Thymus (tissue), 11 donors: ENCODE measurements around the gene MYADML2. TPM values are rescaled to one million over a fixed set of nuclear protein-coding genes. Genes with fewer than 3 reads are reported as not detected.

Source experiments
- DNase-seq, 9 donors: peaks; one replicate each; pipeline ENCODE4 v3.0.0-alpha.2; 2013; ENCODE audit warnings: low spot score in 9 of 9, low read depth in 6 of 9, missing footprints in 1 of 9
- H3K27ac ChIP-seq, 2 donors: one replicate each; pipeline ENCODE4 v1.5.1; 2013; ENCODE audit warnings: control low read depth in 1 of 2, low read depth in 1 of 2, low read length in 1 of 2, mild to moderate bottlenecking in 1 of 2, moderate library complexity in 1 of 2
- H3K27me3 ChIP-seq, 2 donors: one replicate each; pipeline ENCODE4 v1.5.1; 2013; ENCODE audit warnings: low read length in 1 of 2; ENCODE audit not compliant: control insufficient read depth in 2 of 2, insufficient read depth in 1 of 2
- H3K36me3 ChIP-seq, 2 donors: one replicate each; pipeline ENCODE4 v1.5.1; 2013; ENCODE audit warnings: low read length in 1 of 2, mild to moderate bottlenecking in 1 of 2, moderate library complexity in 1 of 2; ENCODE audit not compliant: control insufficient read depth in 2 of 2, insufficient read depth in 2 of 2
- H3K4me1 ChIP-seq, 2 donors: one replicate each; pipeline ENCODE4 v1.5.1; 2013; ENCODE audit warnings: low read length in 2 of 2; ENCODE audit not compliant: control insufficient read depth in 2 of 2, insufficient read depth in 2 of 2
- H3K4me3 ChIP-seq, 2 donors: one replicate each; pipeline ENCODE4 v1.5.1; 2013; ENCODE audit warnings: low read length in 2 of 2, control low read depth in 1 of 2, mild to moderate bottlenecking in 1 of 2
- H3K9me3 ChIP-seq, 2 donors: one replicate each; pipeline ENCODE4 v1.5.1; 2013; ENCODE audit warnings: low read length in 1 of 2, mild to moderate bottlenecking in 1 of 2; ENCODE audit not compliant: control insufficient read depth in 2 of 2, insufficient read depth in 1 of 2
- WGBS: extraction: QIAGEN DNeasy Blood & Tissue Kit; methylation state at CpG from one replicate; pipeline ENCODE4 v1.1.7; 2013; 5-methylcytosine and 5-hydroxymethylcytosine counted together
- polyA plus RNA-seq: library from polyadenylated mRNA; stranded (reverse); fragments of 200-250 nt; gene quantifications from one replicate; pipeline ENCODE4 v1.2.3, GENCODE V29; 2013
- total RNA-seq: library from RNA; stranded (reverse); fragments of 120-200 nt; gene quantifications from one replicate; pipeline ENCODE4 v1.2.4, GENCODE V29; 2013
- donor health status: healthy.

The MYADML2 gene
- total and polyA plus RNA-seq, 2 donors, result 0.05 to 0.07 TPM

DNA sequence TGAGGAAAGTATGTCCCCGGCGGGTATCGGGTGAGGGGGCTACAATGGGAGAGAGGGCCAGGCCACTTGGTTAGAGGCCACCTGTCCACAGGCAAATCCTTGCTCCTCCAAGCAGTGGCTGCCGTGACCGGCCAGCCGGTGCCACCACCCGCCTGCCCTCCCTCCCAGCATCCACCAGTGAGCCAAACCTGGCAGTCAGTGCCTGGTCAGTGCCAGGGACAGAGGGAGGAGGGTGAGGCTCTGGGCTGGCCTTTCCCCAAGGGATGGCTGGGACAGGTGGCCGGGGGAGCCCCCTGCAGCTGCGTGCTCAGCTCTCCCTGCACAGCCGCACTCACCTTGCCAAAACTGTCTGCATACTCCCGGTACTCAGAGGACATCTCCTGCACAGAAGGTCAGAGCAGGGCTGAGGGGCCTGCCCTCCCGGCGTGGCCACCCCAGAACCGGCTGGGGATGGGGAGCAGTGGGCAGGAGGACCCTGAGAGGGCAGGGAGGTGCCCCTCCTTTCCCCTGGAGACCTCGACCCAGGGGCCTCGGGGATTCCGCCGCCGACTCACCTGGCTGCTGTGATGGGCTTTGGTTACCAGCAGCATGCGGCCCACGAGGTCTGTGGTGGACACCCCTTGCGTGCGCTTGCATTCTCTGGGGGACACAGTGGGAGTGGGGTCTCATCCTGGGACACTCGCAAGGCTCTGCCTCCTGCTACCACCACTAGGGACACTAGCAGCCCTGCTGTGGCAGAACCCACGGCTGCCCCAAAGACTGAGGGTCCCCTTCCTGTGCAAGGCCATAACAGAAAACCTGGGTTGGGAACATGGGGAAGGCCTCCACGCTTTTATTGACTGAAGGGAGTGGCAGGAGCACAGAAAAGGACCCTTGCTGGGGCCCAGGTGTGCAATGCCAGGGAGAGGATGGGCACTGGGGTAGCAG is 39.6 kb downstream of the MYADML2 start:
- H3K27me3 ChIP-seq, result peaks cover 11 to 25% of the 10 kb centered on the region in 2 donors
- no peak overlapping the region for H3K4me3 ChIP-seq
- 98% methylated on average over 26 of the region's 26 CpGs for WGBS
- no peak for DNase-seq
- peaks cover 0 to 4% of the 10 kb centered on the region in 2 donors for H3K9me3 ChIP-seq
- H3K27ac ChIP-seq, result no peak overlapping the region
- H3K4me1 ChIP-seq, result peaks cover 11 to 19% of the 10 kb centered on the region in 2 donors
- peaks cover 41 to 47% of the 10 kb centered on the region in 2 donors for H3K36me3 ChIP-seq

DNA sequence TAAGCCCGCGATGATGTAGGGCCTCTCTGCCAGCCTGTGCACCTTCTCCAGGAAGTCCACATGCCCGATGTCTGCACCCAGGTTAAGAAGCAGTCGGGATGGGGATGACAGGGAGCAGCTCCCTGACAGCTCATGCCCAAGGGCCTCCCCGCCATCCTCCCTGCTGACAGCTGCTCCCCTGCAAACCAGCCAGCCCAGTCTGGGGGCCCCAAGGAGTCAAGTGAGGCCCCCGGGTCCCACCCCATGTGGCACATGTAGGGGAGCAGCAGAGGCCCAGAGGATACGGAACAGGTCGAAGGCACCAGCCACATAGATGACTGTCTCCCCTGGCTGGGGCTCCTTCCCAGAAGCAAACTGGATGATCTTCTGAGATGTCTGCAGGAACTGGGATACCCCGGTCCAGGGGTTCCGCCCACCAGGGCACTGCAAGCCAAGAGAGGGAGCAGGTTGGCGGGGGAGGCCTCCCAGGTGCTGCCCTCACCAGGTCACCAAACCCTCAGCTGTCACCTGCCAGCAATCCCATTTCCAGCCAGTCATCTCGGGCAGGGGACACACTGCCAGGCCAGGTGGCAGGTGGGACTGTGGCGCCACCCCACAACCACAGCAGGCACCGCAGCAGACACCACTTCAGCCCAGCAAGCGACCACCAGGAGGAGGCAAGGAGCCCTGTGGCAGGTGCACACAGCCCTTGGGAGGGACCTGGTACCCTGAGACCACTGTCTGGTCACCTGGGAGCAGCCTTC is 40.4 kb downstream of the MYADML2 start:
- 96% methylated on average over 15 of the region's 15 CpGs for WGBS
- peaks cover 13 to 15% of the 10 kb centered on the region in 2 donors for H3K4me1 ChIP-seq
- no peak overlapping the region for H3K27ac ChIP-seq
- no peak overlapping the region for H3K4me3 ChIP-seq
- peaks cover 0 to 2% of the 10 kb centered on the region in 2 donors for H3K9me3 ChIP-seq
- H3K36me3 ChIP-seq, result peaks cover 34 to 42% of the 10 kb centered on the region in 2 donors
- H3K27me3 ChIP-seq, result peaks cover 20 to 31% of the 10 kb centered on the region in 2 donors
- DNase-seq, result no peak

DNA sequence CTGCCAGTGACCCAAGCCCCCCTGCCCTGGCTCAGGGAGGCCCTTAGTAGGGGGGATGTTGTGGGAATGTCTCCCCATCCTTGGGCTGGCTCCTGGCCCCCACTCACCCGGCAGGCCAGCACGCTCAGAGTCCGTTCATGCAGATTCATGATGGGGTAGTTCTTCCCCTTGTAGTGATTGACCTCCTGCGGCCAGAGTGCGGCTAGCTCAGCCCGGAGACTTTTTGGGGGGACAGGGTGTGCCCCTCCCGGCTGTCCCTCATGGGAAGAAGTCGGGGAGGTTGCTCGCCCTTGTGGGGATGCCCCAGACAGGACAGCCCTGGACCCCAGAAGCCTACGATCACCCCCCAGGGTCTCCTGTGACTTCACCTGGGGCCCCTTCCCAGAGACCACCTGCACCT is 41.0 kb downstream of the MYADML2 start:
- Histone ChIP-seq H3K9me3 (no peaks in the 10 kb centered on the region), H3K27me3 (peaks cover 24 to 38% of the 10 kb centered on the region in 2 donors), H3K36me3 (peaks cover 34 to 42% of the 10 kb centered on the region in 2 donors), H3K4me1 (peaks cover 11 to 13% of the 10 kb centered on the region in 2 donors), H3K27ac (no peak overlapping the region), H3K4me3 (no peak overlapping the region)
- WGBS, result 99% methylated on average over 10 of the region's 10 CpGs
- no peak for DNase-seq

DNA sequence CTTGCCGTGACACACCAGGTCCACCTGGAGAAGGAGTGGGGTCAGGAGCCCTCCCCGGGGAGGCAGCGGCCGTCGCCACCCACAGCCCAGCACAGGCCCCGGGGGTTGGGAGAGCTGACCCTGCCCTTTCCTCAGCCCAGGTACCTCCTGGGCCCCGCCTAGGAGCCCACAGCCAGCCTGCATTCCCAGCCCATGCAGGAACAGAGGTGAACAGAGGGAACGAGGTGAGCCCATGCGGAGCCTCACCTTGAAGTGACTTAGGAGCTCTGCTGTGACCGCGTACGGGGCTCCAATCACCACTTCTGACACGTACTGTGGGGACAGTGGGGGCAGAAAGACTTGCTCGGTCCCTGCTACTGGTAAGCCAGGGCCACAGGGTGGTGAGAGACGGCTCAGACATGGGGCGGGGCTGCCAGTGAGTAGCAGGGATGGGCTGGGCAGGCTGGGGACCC is 41.6 kb downstream of the MYADML2 start:
- Histone ChIP-seq H3K27me3 (peaks cover 24 to 39% of the 10 kb centered on the region in 2 donors), H3K36me3 (peaks cover 37 to 45% of the 10 kb centered on the region in 2 donors), H3K9me3 (no peaks in the 10 kb centered on the region), H3K4me1 (peaks cover 9% of the 10 kb centered on the region in 2 donors), H3K4me3 (no peak overlapping the region), H3K27ac (no peak overlapping the region)
- no peak for DNase-seq
- 99% methylated on average over 16 of the region's 16 CpGs for WGBS

DNA sequence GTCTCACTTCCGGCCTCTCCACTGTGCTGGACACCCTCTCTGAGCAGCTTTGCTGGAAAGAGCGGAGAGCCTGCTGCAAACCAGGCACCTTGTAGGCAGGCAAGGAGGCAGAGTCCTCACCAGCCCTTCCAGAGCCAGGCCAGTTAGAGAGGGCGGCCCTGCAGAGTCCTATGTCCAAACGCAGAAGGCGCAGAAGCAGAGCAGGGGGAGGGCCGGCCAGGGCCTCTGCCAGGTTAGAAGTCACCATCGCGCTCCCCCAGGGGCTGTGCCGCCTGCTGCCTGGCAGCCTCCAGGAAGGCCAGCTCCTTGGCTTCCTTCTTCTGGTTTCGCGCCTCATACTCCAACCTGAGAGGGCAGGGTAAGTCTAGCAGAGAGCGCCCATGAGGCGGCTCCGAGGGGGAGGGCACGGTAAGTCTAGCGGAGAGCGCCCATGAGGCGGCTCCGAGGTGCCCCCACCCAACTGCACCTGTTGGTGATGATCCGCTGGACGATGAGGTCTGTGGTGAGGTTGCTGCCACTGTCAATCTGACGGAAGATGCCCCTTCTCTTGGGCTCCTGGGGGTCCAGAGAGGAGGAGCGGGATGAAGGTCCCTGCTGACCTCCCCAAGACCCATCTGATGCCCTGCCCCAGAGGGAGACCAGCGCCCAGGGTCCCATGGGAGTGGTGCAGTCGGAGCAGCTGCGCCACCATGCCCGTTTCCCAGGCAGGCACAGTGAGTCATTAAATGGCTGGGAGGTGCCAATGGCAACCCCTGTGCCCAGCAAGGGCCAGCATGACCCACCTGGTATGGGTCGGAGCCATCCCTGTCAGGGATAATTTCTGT is 42.2 kb downstream of the MYADML2 start:
- Histone ChIP-seq H3K4me3 (no peak overlapping the region), H3K27ac (no peak overlapping the region), H3K4me1 (peaks cover 3 to 4% of the 10 kb centered on the region in 2 donors), H3K27me3 (peaks cover 24 to 37% of the 10 kb centered on the region in 2 donors), H3K9me3 (no peaks in the 10 kb centered on the region), H3K36me3 (peaks cover 43 to 51% of the 10 kb centered on the region in 2 donors)
- no peak for DNase-seq
- 93% methylated on average over 28 of the region's 28 CpGs for WGBS

DNA sequence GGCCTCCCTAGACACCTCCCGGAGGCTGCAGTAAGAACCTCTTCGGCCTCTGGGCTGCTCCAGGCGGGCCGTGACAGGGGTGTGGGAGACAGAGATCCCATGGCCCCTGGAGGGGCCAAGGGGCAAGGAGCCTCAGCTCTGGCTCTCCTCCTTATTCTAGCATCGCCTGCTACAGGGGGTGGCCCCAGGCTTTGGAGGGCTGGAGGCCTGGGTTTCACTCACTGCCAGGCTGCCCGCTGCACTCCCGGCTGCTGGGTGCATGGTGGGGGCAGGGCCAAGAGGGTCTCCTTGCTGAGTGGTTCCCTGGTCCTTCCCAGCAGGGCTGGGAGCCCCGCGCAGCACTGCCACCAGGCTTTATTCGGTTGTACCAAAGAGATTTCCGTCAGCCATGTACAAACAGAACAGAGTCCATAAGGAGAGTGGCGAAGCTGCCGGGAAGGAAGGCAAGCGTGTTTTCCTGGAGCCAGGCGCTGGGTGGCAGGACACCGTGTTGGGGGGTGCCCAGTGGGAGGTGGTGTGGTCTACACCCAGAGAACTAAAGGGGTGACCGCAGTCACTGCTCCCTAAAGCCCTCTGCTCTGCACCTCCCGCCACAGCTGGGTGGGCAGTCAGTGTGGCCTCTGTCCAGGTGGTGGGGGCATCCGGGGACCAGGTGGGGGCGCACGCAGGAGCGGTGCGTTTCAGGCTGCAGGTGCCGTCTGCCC is 43.0 kb downstream of the MYADML2 start:
- DNase-seq, result no peak
- H3K9me3 ChIP-seq, result no peaks in the 10 kb centered on the region
- peaks cover 49 to 59% of the 10 kb centered on the region in 2 donors for H3K36me3 ChIP-seq
- peaks cover 0 to 4% of the 10 kb centered on the region in 2 donors for H3K4me1 ChIP-seq
- no peak overlapping the region for H3K4me3 ChIP-seq
- no peak overlapping the region for H3K27ac ChIP-seq
- H3K27me3 ChIP-seq, result peaks cover 24 to 37% of the 10 kb centered on the region in 2 donors
- WGBS, result 98% methylated on average over 24 of the region's 24 CpGs

DNA sequence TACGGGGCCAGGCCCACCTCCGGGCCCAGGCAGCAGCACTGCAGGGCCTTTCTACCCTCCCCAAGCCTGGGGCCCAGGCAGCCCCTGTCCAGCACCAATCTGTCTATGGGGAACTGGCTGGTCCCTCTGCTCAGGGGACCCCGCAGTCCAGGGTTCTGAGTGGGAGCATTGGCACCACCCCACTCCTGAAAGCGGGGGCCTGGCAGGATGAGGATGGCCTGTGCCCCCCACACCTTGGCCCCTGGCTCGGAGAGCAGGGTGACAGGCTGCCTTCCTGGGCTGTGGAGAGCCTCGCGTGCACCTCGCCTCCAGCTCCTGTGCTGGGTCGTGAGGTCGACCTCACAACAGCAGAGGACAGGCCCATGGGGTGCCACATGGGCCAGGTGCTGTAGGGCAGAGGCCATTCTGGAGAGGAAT is 43.6 kb downstream of the MYADML2 start:
- Histone ChIP-seq H3K4me3 (no peak overlapping the region), H3K27me3 (peaks cover 24 to 37% of the 10 kb centered on the region in 2 donors), H3K9me3 (no peaks in the 10 kb centered on the region), H3K36me3 (peaks cover 53 to 65% of the 10 kb centered on the region in 2 donors), H3K27ac (no peak overlapping the region), H3K4me1 (peaks cover 0 to 4% of the 10 kb centered on the region in 2 donors)
- DNase-seq, result no peak
- 97% methylated on average over 10 of the region's 10 CpGs for WGBS
